ENCODE measurements around the gene BCHE.
"Not testable (repeated sequence)": the region's sequence is repeated elsewhere in the genome, so short reads cannot be mapped to it uniquely, and the experiment has no call there.

Gene BCHE

DNA sequence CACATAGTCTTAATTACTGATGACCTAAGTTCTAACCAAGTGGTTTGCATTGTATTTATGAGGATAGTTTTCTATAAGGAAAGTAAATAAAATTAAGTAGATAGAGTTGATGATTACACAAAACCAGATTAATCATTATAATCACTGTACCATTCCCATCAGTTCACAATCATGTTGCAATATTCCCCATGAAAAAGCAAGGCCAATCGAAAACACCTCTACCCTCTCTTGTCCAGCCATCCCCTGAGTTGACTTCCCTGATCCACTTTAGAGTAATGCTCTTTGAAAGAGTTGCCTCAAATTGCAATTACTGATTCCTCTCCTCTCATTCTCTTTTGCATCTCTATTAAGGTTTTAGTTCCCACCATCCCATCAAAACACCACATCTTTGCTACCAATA, 21.0 kb downstream of the BCHE start:
- DNase-seq = no peak

DNA sequence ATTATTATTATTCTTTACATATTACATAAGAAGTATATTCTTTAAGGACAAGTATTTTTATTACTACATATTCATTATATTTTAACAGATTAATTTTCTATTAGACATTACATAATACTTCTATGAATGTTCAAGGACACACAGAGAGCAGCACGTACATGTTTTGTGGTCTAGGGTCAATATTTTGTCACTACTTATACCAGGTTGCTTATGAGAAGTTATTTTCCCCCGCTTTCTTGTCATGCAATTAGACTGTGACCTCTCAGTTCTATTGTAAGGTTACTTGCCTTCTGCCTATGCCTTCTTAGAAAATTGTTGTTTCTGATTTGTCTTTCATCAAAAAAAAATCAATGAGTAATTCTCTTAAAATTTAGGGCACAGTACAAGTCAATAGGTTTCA, 21.5 kb downstream of the BCHE start:
- no peak for DNase-seq

DNA sequence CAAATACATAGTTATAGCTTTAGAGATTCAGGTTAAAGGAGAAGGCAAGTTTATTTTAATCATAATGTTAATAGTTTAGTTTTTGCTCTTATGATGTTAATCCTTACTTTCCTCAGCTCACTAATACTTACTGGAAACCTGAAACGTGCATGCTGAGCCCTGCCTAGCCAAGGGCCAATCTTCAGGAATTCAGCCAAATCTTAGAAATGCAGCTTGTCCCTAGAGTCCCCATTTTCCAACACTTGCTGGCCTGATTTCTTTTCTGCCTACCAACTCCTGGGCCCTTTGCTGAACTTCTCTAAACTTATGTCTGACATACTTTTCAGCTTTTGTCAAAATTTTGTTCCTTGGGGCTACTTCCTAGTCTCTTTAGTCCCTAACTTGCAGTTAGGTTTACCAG, 22.8 kb downstream of the BCHE start:
- DNase-seq = no peak

DNA sequence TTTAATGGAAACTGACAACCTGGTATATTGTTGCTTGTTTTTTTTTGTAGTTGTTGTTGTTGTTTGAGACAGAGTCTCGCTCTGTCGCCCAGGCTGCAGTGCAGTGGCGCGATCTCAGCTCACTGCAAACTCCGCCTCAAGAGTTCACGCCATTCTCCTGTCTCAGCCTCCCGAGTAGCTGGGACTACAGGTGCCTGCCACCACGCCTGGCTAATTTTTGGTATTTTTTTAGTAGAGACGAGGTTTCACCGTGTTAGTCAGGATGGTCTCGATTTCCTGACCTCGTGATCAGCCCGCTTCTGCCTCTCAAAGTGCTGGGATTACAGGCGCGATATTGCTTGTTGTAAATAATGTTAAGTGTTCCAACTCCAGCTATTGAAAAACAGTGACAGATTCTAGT, 29.3 kb downstream of the BCHE start:
- not testable (repeated sequence) for DNase-seq

DNA sequence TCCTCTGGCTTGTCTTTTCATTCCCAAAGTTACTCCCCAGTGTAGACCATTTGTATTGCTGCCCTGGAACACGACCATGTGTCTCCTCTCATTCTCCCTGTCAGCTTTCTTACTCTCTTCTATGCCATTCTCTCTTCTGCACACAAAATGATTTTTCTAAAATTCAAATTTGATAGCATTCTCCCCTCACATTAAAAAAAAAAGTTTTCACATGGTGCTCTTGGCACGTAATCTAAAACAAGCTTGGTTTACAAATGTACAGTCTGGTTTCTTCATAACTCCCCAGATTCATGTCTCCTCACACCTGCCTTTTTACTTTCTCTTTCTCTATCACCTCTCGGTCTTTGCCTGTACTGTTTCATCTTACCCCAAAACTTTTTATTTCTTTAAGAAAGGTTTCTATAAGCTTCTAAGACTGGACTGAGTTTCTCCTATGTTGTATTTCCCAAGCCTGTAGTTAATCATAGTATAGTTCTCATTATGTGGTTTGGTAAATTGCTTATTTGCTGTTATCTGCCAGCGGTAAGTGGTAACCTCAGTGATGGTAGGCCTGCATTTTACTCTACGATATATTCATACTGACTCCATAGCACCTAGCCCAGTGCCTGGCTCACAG, 31.2 kb downstream of the BCHE start:
- DNase-seq = no peak

DNA sequence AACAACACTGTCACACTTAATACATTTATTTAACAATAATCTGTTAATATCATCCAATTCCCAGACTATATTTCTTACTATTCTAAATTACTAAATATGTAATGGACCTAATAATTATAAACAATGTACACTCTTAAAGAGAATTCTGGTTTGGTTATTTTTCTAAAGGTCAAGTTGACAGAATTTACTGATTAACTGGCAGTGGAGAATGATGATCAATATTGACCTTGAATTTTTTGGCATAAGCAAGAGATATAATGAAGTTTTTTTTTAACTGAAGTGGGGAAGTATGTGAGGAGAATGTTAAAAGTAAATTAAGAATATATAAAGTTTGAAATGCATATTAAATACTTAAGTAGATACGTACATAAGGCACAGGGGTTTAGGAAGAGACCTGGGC, 33.8 kb downstream of the BCHE start:
- no peak for DNase-seq

DNA sequence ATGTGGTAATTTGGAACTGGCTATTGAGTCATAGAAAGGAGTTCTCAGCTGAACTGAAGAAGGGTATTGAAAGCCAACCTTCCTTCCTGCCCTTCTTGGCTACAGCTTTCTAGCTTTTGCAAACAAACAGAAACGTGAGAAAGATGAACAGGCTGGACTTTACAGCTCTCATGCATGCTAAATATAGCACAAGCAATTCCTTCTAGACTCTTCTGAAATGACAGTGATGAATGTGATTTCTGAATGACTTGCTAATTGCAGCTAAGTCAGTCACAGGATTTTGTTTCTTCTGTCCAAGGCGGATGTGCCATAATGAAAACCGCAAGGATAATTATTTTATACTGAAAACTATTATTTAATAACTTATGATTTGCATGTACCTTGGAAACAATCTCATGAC, 36.3 kb downstream of the BCHE start:
- no peak for DNase-seq

DNA sequence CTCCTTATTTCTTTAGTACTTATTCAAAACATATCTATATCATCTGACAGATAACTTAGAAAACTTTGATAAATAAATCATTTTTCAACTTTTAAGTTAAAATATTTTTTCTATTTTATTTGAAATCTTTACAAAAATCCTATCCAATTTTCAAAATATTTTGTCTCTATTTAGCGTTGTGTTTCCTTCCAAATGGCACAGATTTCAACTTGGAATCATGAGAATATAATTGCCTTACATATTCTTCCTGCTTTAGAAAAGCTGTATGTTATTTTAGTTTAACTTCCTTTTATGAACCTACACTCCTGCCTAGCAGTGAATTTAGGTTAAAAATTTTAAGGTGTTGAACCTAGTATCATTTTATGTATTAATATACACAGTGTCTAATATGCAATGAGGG, 38.2 kb downstream of the BCHE start:
- no peak for DNase-seq

DNA sequence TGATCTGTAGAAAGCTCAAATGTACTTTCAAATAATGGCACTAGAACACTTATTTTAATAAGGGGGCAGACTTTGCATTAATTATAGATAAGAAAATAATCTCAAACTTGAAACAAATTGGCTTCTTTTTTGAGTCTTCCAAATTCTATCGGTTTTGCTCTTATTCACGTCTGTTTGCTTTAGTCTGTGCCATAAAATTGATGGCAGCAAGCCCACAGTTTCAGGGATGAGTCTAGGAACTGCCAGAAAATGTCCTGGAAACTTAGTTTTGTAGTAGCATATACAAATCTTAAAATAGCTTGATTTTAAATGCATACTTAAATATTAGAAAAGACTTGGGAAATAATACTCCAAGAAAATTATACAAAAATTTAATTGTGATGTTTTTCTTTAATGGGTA, 39.7 kb downstream of the BCHE start:
- DNase-seq = no peak

DNA sequence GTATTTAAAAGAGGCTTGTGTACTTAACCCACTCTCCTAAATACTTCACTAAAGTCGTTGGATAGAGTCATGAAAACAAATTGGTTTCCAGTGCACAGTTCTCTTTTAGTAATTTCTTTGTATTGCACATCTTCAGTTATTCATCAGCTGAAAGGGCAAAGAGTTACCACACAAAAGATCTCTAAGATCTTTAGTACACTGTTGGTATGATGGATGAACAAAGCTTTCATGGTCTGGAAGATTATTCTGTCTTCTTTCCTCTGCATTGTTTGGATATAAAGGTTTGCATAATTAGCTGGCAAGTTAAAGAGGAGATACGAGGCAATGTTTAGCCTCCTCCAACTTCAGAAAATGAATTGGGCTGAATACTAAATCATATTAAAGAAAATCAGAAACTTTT, 40.5 kb downstream of the BCHE start:
- DNase-seq = no peak

DNA sequence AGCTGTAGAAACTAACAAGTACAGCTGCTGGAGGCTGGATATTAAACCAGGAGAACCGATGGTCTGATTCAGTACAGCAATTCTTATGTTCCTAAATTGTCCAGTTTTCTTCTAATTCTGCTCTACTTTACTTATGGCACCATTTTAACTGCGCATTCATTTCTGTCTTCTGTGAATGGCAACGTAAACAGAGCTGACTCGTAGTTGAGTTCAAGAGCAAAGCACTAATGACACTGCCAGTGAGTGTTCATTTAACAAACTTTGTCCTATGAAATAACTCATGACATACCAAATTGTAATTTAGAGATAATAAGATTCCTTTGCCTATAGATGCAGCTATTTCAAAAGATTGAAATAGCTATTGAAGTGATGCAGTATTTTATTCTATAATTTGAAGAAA, 48.7 kb downstream of the BCHE start:
- no peak for DNase-seq

DNA sequence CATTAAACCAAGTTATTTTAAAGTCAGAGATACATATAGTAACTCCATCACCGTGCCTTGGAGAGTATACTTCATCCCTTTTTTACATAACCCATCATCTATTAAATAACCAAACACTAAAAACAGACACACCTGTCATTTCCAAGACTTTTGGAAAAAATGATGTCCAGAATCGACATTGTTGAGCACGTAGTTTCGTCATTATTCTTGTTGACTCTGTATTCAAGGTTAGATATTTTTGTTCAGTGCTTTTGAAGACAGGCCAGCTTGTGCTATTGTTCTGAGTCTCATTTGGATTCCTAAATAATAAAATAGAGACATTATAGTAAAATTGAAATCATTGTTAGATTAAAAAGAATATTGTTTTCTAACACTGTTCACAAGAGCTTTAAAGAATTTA, 51.2 kb downstream of the BCHE start:
- DNase-seq = no peak

DNA sequence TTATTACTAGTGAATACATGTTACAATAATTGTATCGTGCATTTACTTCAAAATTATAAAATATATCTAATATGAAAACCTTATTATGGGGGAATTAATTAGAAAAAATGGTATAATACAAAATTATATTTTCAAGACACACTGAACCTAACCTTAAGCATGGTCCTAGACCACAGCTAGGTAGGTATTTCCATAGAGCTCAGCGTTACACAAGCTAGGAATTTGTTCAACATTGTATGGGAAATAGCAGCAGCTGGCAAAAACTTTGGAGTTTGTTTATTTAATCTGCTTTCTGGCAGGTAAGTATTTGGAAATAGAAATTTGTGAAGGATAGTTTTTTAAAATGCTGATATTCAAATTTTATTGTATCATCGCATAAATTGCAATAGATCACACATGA, 52.9 kb downstream of the BCHE start:
- no peak for DNase-seq

DNA sequence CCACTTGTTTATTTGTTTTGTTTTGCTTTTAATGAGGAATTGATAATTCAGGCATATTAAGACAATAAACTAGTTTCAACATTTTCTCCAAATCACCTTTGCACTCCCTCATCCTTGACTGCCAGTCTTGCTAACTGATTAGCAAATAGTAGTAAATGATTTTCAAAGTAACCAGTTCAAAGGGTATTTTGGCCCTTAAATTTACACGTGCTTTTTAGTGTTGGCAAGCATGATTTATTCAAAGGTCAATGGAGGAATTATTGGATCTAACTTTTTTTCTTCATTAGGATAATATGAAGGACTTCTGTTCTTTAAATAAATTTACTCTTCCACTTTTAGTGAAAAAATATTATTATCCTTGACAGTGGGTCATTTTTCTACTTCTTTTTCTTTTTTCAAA, 53.8 kb downstream of the BCHE start:
- DNase-seq = no peak

DNA sequence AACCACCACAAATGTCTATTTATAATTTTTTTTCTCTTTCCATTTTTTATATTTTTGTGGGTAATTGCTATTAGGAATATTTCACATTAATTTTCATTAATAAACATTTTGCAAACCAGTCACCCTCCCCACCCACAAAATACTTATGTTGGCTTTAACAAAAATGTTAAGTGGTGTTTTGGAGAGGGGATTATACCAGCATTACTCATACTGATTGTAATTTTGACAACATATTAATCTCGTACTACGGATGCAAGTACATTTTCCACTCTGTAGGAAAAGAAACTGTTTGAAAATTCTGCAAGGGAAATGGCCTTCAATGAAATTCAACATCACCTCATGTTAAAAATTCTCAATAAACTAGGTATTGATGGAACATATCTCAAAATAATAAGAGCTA, 58.3 kb downstream of the BCHE start:
- no peak for DNase-seq

DNA sequence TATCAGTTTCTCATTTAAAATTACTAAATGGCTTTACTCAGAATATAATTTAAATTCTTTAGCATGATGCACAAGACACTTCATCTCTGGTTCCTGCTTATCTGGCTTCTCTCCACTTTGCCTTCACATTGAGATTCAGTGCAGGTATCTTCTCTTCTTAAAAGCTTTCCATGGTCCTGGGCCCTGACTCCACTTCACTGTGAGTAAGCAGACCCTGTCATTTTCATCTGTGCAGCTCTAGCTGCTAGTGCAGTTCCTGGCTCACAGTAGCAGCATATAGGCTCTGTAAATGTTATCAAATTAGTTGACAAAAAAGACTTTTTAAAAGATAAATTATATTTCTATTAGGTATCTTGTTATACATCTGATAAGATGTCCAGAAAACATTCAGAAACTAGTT, 58.8 kb downstream of the BCHE start:
- no peak for DNase-seq

DNA sequence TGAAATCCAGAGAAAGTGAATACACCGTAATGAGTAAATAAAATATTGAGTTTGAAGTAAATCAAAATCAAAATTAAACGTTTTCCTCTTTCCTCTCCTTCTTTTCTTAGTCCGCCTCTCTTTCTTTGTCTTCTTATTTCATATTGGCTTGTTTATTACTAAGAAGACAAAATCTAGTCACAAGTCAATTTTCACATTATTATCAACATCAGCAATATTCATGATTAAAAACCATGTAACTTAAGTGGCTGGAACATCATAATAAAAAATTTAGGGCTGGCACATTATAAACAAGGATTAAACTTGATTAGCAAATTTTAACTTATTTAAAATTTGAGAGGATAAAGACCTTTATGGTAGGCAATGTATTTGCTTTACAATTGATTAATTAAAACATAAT, 61.4 kb downstream of the BCHE start:
- no peak for DNase-seq

DNA sequence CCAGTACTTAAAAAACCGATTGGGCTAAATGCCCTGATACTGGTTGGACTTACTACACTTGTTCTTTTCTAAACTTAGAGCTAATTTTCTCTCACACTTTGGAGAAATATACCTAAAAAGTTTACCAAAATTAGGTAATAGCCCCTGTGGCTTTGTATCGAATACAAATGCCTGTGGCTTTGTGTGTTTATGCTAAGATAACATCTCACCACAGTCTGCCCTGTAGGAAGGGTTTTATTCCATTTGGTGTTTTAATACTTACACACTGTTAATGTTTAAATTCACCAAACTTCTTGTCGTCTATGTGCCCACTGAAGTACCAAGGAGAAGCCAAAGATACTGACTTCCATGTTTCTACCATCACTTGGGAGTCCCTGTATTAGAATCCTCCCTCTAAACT, 66.4 kb downstream of the BCHE start:
- no peak for DNase-seq

DNA sequence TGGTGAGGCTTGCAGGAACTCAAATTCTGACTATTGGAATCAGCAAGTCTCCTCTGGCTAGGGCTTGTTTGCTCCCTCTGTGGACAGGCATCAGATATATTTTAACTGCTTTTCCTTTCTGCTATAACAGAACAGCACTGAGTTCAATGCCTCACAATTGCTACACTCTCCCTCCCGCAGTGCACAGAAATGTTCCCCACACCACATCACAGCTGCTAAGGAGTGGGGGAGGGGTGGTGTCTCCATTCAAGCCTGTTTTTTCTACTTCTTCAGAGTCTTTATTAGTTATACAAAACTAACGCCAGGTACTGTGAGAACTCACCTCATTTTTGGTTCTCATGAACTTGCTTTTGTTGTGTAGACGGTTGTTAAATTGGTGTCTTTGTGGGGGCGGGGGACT, 68.5 kb downstream of the BCHE start:
- DNase-seq = no peak

DNA sequence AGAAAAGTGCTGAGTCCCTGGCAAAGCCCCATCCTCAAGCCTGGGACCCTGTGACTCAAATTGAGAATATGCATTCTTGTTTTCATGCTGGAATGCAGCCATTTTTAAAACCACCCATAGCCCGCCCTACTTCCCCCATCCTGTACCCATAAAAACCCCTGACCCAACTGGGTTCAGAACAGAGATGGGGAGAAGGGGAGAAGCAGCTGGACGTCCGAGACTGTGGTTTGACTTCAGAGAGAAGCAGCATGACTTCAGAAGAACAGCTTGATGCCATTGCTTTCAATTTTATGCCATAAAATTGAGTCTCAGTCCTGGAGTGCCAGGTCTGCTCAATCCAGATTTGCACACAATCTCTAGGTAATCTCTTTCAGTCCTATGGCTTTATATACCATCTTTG, 78.2 kb downstream of the BCHE start:
- no peak for DNase-seq

DNA sequence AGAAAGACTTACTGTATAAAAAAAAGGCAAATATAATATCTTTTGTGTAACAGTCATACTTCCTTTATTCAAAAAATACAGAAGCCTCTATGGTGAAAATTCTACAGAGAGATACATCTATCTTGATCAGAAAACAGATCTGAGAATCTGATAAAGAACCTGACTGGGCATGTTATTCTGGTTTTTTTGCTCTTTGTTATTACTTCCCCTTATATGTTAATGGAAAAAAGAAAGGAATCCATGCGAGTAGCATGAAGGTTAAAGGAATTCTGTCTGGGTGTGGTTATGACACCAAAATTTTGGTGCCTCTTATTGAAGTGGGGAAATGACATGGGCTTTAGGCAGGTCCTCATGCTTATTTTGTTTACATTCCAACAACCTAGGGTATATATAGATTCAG, 81.7 kb downstream of the BCHE start:
- DNase-seq = no peak

DNA sequence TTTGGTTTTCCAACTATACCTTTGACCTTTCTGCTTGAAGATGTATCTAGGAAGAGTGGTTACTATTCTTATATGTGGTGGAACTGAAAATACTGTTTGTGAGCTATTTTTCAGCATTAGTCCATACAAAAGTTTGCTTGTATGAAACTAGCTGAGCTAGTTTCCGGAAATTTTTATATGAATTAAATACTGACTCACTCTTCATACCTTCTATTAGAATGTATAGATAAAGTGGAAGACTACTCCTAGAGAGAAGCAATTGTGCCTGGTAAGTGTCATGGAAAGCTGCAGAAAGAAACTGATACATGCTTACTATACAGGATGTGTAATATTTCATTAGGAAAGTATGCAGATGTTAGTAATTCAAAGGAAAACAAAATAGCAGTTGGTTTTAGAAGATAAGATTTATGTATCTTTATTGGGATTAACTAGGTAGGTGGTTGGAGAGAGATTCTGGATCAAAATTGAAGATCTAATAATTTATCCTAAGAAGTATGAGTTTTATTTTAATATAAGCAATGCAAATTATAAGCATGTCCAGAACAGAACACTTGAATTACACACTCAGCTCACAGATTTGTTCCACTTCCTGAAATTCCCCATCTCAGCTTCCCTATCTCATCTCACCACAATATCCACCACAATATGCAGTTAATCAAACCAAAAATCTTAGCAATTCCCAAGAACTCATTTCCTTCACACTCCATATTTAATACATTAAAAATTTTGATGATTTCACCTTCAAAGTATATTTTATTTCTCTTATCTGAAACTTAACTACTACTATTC, 82.8 kb downstream of the BCHE start:
- no peak for DNase-seq

DNA sequence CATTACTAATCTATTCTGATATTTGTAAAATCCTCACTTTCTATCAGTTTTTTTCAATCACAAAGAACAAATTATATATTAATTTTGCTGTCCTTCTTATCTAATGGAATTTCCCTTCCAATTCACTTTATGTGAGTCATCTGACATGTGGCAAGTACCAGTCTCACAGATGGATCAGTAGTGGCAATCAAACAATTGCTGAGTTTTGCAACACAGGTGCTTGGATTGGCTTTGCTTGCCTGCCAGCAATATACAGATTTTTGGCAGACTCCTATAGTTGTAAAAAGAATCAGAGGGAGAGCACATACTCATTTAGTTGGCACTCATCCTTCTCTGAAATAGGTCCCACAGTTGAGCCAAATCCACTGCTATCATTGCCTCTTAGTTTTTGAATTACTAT, 83.7 kb downstream of the BCHE start:
- no peak for DNase-seq

DNA sequence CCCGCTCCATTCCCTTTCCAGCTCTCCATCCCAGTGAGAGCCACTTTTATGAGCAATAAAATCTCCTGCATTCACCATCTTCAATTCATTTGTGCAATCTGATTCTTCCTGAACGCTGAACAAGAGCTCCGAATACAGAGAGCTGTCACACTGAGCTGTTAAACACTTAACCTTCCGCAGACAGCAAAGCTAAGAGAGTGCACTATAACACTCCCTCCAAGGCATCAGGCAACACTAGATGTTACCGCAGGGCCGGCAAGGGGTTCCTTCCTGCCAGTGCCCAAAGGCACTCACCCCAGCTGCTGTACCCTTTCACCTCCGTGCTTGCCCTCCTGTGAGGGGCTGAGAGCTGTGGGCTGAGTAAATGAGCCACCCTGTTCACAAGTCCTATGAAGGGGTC, 85.6 kb downstream of the BCHE start:
- DNase-seq = no peak

DNA sequence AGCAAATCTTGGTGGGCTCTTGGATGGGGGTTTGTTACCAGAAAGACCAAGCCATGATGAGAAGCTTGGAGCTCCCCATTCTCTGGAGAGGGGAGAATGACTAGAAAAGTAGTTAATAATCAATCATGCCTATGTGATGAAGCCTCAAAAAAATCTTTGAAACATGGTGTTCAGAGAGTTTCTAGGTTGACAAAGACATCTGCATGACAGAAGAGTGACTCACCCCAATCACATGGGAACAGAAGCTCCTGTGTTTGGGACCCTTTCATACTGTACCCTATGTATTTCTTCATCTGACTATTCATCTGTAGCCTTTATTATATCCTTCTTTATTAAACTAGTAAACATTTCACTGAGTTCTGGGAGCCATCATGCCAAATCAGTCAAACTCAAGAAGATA, 87.4 kb downstream of the BCHE start:
- no peak for DNase-seq
